Esophagus squamous epithelium (tissue), 5 donors: ENCODE data around the gene ACER2. TPM values are rescaled to one million over a fixed set of nuclear protein-coding genes. Genes with fewer than 3 reads are reported as not detected.
A peak's percentile ranks its signal among the peaks of the same experiment; 100 is the strongest.

Source experiments
- DNase-seq: peaks from one replicate; lab custom pipeline; 2025; lab: John Stamatoyannopoulos, UW
- H3K27ac ChIP-seq, 4 donors: fragments of 200-600 bp; sonication (generic); one replicate each; pipeline ENCODE4 v1.5.1; 2016 to 2019; ENCODE audit warnings: mild to moderate bottlenecking in 1 of 4
- H3K27me3 ChIP-seq, 4 donors: fragments of 200-600 bp; sonication (generic); 1 replicate in 3 of 4; 2 replicates in 1 of 4; pipeline versions ENCODE4 v1.5.1 to v1.6.0; 2017 to 2021; ENCODE audit warnings: antibody characterized with exemption in 1 of 4
- H3K36me3 ChIP-seq, 3 donors: fragments of 200-600 bp; sonication (generic); one replicate each; pipeline ENCODE4 v1.5.1; 2016 to 2019
- H3K4me1 ChIP-seq, 3 donors: fragments of 200-600 bp; sonication (generic); one replicate each; pipeline ENCODE4 v1.5.1; 2017 to 2019
- H3K4me3 ChIP-seq, 4 donors: fragments of 200-600 bp; sonication (generic); 1 replicate in 3 of 4; 2 replicates in 1 of 4; pipeline ENCODE4 v1.5.1; 2016 to 2019; ENCODE audit warnings: mild to moderate bottlenecking in 2 of 4, moderate library complexity in 1 of 4
- H3K9me3 ChIP-seq, 3 donors: fragments of 200-600 bp; sonication (generic); one replicate each; pipeline ENCODE4 v1.5.1; 2016 to 2019
- CTCF ChIP-seq, 6 experiments: fragments of 450-650 bp in 4 of 6; fragments of 200-600 bp in 2 of 6; sonication (generic) in 2 of 6; IDR thresholded peaks; one replicate each; pipeline ENCODE4 v1.5.1; 2016 to 2019; ENCODE audit warnings: antibody characterized with exemption in 6 of 6, mild to moderate bottlenecking in 4 of 6, moderate library complexity in 4 of 6
- POLR2A ChIP-seq, 4 donors: fragments of 450-650 bp; IDR thresholded peaks; one replicate each; pipeline ENCODE4 v1.6.1; 2017; ENCODE audit warnings: antibody characterized with exemption in 4 of 4, mild to moderate bottlenecking in 4 of 4, moderate library complexity in 3 of 4
- WGBS, 2 donors: methylation state at CpG; one replicate each; pipeline ENCODE4 v1.1.5; 2018; 5-methylcytosine and 5-hydroxymethylcytosine counted together
- intact Hi-C: fragments of 100-400 bp; cut with DNase I; formaldehyde crosslinking; loops from one replicate; pipeline ENCODE4 v1.15.0; 2022
- total RNA-seq, 4 donors: library from RNA; depleted of rRNA; stranded (reverse); fragments of >200 nt; gene quantifications; one replicate each; pipeline ENCODE4 v1.1.0, GENCODE V29; 2016
- donor health status: DM: yes; HTN: yes; CAD: no.

ACER2 gene
- total RNA-seq, 4 donors from 2014 or later, result 3.6 to 5.0 (median 3.8) TPM

GRCh38 chr9:19375538-19375937, 33.3 kb upstream of the ACER2 start:
- intact Hi-C loops, result no loop called here
- Histone ChIP-seq H3K27me3 (no peaks in the 10 kb centered on the region), H3K36me3 (peaks cover 4 to 83% (median 14%) of the 10 kb centered on the region in 3 donors), H3K9me3 (no peaks in the 10 kb centered on the region), H3K27ac (no peak overlapping the region), H3K4me1 (peaks cover 5 to 28% (median 12%) of the 10 kb centered on the region in 3 donors), H3K4me3 (no peak overlapping the region)
- no peak for DNase-seq
- TF ChIP-seq CTCF (IDR thresholded peaks at IDR 0.05) (no peak), POLR2A (IDR thresholded peaks at IDR 0.05) (no peak)

GRCh38 chr9:19376931-19377330, 31.9 kb upstream of the ACER2 start:
- intact Hi-C loops, result no loop called here
- Histone ChIP-seq H3K36me3 (peaks cover 4 to 69% (median 14%) of the 10 kb centered on the region in 3 donors), H3K4me3 (peak overlapping the region in 1 of 4 donors; percentile 84), H3K9me3 (no peaks in the 10 kb centered on the region), H3K27ac (no peak overlapping the region), H3K4me1 (peaks cover 5 to 32% (median 12%) of the 10 kb centered on the region in 3 donors), H3K27me3 (no peaks in the 10 kb centered on the region)
- DNase-seq, result no peak
- no peak for TF ChIP-seq CTCF (IDR thresholded peaks at IDR 0.05)
- no peak for TF ChIP-seq POLR2A (IDR thresholded peaks at IDR 0.05)
- 44 to 52% methylated on average over 2 of the region's 2 CpGs for WGBS, 2 donors

GRCh38 chr9:19378164-19378563, 30.6 kb upstream of the ACER2 start:
- WGBS, 2 donors, result 16 to 30% methylated on average over 3 to 4 of the region's 4 CpGs
- peak overlapping the region in 3 of 4 donors; percentile 67 to 87 (median 84) for H3K4me3 ChIP-seq
- intact Hi-C loops, result no loop called here

GRCh38 chr9:19378647-19379046, 30.2 kb upstream of the ACER2 start:
- Histone ChIP-seq H3K4me3 (peak overlapping the region; percentile 63 to 87 (median 76)), H3K4me1 (peaks cover 5 to 32% (median 12%) of the 10 kb centered on the region in 3 donors), H3K27ac (peak overlapping the region in 3 of 4 donors; percentile 91 to 96 (median 93)), H3K27me3 (no peaks in the 10 kb centered on the region), H3K36me3 (peaks cover 4 to 52% (median 14%) of the 10 kb centered on the region in 3 donors), H3K9me3 (no peaks in the 10 kb centered on the region)
- 11 to 22% methylated on average over 7 of the region's 7 CpGs for WGBS, 2 donors
- no peak for DNase-seq
- TF ChIP-seq POLR2A (IDR thresholded peaks at IDR 0.05) (no peak), CTCF (IDR thresholded peaks at IDR 0.05) (no peak)
- intact Hi-C loops, result no loop called here

More at GRCh38 chr9:19378164-19378563, 30.6 kb upstream of the ACER2 start:
- DNase-seq, result no peak
- TF ChIP-seq CTCF (IDR thresholded peaks at IDR 0.05), result no peak
- TF ChIP-seq POLR2A (IDR thresholded peaks at IDR 0.05), result no peak
- Histone ChIP-seq H3K27me3 (no peaks in the 10 kb centered on the region), H3K27ac (peak overlapping the region in 3 of 4 donors; percentile 91 to 96 (median 93)), H3K4me1 (peaks cover 5 to 32% (median 12%) of the 10 kb centered on the region in 3 donors), H3K9me3 (no peaks in the 10 kb centered on the region), H3K36me3 (peaks cover 4 to 57% (median 14%) of the 10 kb centered on the region in 3 donors)

- 2 to 5% methylated on average over 12 of the region's 12 CpGs for WGBS, 2 donors
- intact Hi-C loops, result no loop called here
Measured at GRCh38 chr9:19379283-19379682, 29.5 kb upstream of the ACER2 start.

More at GRCh38 chr9:19379283-19379682, 29.5 kb upstream of the ACER2 start:
- H3K4me1 ChIP-seq, result peaks cover 5 to 32% (median 12%) of the 10 kb centered on the region in 3 donors
- H3K36me3 ChIP-seq, result peaks cover 4 to 45% (median 14%) of the 10 kb centered on the region in 3 donors
- no peak for TF ChIP-seq POLR2A (IDR thresholded peaks at IDR 0.05)
- no peak for TF ChIP-seq CTCF (IDR thresholded peaks at IDR 0.05)
- peak overlapping the region; percentile 89 to 96 (median 92) for H3K27ac ChIP-seq
- DNase-seq, result no peak
- H3K4me3 ChIP-seq, result peak overlapping the region; percentile 63 to 87 (median 76)
- no peaks in the 10 kb centered on the region for H3K27me3 ChIP-seq
- no peaks in the 10 kb centered on the region for H3K9me3 ChIP-seq
